GM13976 (cell line): ENCODE measurements around the gene HIGD1A.
A peak's percentile ranks its signal among the peaks of the same experiment; 100 is the strongest.

Source experiments
- DNase-seq: peaks from one replicate; pipeline ENCODE4 v3.0.0; 2012; ENCODE audit warnings: low spot score
- in situ Hi-C: fragments of 300-500 bp; cut with MboI; formaldehyde crosslinking; loops from one replicate; pipeline ENCODE4 v1.12.0; 2022; ENCODE audit warnings: low sequenced_read_pairs, mixed read lengths, inconsistent platforms; ENCODE audit not compliant: unreplicated experiment
- TF ChIP-seq, protein P1 (sequence below): IDR thresholded peaks from 2 replicates; pipeline ENCODE4 v1.5.1; 2012; ENCODE audit warnings: borderline replicate concordance, mild to moderate bottlenecking; ENCODE audit not compliant: insufficient read depth; ENCODE audit errors: extremely low read depth, missing control alignments, control extremely low read depth

Gene HIGD1A

DNA sequence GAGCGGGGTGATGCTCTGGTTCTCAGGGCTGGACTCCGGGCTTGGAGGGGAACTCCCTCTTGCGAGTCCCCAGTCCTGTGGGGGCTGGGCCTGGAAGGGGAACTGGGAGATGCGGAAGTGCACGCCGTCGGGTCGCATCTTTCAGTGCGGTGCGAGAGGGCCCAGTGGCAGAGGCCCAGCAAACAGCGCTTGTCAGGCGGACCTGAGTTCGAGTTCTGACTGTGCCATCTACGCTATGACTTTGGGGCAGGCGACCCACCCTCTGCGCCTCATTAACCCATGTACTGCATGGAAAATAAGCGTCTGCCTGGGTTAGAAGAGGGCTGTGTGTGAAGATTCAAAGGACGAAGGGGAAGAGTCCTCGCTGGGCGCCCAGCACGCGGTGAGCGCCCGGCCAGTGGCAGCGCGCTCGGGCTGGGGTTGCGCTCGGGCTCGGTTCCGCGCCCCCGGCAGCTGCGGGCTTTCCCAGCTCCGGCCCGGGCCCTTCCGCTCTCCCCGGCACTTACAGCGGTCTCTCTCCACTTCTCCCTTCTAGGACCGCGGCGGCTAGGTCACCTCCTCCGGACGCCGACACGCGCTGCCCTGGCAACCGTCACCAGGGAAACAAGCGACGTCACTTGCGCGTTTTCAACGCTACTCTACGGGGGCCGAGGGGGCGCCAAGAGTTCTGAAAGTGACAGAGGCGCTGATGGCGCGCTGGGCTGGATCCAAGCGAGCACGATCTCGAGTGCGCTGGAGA lies 31.5 kb downstream of the HIGD1A start, which contains the start of gene CCDC13:
Gene CCDC13 (minus strand): TSS at position 584 of the 739 bp plus-strand sequence. CDS start 14,908 bp downstream, outside the sequence.
- peak; percentile 98 for DNase-seq
- in situ Hi-C loops = no loop called here
- TF ChIP-seq, protein P1, sequence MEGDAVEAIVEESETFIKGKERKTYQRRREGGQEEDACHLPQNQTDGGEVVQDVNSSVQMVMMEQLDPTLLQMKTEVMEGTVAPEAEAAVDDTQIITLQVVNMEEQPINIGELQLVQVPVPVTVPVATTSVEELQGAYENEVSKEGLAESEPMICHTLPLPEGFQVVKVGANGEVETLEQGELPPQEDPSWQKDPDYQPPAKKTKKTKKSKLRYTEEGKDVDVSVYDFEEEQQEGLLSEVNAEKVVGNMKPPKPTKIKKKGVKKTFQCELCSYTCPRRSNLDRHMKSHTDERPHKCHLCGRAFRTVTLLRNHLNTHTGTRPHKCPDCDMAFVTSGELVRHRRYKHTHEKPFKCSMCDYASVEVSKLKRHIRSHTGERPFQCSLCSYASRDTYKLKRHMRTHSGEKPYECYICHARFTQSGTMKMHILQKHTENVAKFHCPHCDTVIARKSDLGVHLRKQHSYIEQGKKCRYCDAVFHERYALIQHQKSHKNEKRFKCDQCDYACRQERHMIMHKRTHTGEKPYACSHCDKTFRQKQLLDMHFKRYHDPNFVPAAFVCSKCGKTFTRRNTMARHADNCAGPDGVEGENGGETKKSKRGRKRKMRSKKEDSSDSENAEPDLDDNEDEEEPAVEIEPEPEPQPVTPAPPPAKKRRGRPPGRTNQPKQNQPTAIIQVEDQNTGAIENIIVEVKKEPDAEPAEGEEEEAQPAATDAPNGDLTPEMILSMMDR = peak; percentile 5

DNA sequence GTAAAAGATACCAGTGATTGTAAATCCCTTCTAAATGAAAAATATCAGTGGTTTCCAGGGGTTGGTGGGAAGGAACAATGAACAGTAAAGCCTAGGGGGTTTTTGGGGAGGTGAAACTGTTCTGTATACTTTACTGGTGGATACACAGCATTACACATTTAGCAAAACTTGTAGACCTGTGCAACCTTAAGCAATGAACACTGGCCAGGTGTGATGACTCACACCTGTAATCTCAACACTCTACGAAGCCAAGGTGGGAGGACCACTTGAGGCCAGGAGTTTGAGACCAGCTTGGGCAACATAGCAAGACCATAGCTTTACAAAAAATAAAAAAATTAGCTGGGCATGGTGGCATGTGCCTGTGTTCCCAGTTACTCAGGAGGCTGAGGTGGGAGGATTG lies 33.0 kb downstream of the HIGD1A start:
- in situ Hi-C loops = no loop called here
- TF ChIP-seq, protein P1 = no peak
- DNase-seq = no peak

DNA sequence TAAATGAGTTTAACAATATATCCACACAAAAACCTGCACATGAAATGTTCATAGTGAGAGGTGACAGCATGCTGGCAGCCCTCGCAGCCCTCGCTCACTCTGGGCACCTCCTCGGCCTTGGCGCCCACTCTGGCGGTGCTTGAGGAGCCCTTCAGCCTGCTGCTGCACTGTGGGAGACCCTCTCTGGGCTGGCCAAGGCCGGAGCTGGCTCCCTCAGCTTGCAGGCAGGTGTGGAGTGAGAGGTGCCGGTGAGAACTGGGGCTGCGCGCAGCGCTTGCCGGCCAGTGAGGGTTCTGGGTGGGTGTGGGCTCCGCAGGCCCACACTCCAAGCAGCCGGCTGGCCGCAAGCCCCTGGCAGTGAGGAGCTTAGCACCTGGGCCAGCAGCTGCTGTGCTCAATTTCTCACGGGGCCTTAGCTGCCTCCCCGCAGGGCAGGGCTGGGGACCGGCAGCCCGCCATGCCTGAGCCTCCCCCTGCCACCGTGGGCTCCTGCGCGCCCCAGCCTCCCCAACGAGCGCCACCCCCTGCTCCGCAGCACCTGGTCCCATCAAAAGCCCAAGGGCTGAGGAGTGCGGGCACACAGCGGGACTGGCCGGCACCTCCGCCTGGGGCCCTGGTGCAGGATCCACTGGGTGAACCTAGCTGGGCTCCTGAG lies 34.7 kb downstream of the HIGD1A start:
- in situ Hi-C loops = no loop called here
- no peak for DNase-seq
- TF ChIP-seq, protein P1 = no peak

DNA sequence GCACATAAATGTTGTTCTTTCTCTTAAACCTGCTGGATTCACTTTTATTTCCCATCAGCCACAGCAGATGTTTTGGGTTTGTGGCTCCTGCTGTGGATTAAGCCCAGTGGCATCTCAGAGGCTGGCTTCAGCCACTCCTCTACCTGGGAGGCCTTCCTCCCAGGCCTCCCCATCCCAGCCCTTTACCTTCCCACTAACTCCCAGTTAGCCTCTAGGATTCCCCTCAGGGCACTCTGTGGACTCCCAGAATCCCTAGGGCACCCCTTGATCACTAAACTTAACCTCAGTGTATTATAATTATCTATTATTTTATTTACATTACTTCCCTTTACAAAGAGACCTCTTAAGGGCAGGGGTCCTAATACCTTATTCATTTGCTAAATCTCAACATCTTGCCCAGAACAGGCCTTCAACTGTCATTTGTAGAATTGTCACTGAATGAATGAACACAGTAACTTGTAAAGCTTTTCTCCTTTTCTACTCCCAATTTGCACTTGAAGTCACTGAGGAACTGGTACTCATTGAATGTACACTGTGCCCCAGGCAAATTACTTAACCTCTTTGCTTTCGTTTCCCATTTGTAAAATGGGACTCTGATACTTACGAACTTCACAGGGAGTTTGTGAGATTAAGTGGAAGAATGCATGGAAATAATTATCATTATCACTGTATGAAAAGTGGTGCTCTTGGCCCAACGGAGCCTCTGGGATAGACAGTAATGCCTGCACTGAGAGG lies 39.6 kb downstream of the HIGD1A start:
- in situ Hi-C loops = no loop called here
- no peak for DNase-seq

DNA sequence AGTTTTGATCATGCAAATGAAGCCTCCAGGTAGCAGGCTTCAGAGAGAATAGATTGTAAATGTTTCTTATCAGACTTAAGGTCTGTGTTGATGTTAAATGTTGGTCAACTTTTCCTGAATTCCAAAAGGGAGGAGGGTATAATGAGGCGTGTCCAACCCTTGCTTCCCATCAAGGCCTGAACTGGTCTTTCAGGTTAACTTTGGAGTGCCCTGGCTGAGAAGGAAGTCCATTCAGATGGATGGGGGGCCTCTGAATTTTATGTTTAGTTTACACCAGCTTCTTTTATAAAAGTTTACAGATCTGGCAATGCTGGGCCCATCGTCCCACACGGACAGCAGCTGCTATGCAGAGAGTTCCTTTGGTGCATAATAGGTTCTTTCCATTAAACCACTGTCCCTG lies 40.2 kb downstream of the HIGD1A start:
- TF ChIP-seq, protein P1 = no peak
- in situ Hi-C loops = no loop called here
- no peak for DNase-seq

More for the DNA sequence above, 39.6 kb downstream of the HIGD1A start:
- TF ChIP-seq, protein P1 = no peak

DNA sequence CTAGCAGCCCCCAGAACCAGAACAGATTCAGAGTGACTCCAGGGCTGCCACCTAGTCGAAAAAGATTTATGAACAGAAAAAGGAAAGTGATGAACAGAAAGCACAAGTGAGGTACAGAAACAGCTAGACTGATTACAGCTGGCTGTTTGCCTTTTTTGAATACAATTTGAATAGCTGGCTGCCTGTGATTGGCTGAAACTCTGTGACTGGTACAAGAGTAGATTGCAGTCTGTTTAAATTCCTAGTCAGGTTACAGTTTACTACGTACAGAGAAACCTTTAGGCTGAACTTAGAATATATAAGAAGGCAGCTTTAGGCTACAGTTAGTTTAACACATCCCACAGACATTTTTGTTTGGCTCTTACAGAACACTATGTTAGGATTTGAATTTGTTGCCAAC lies 41.3 kb downstream of the HIGD1A start:
- TF ChIP-seq, protein P1 = no peak
- in situ Hi-C loops = no loop called here
- no peak for DNase-seq
